Posterior cingulate gyrus (tissue), 11 donors: ENCODE measurements around the gene RGPD6.
"Not testable (repeated sequence)": the region's sequence is repeated elsewhere in the genome, so short reads cannot be mapped to it uniquely, and the experiment has no call there.

Source experiments
- DNase-seq, 10 donors: peaks; one replicate each; pipeline versions ENCODE4 v3.0.0 to v3.0.0-alpha.2; 2020 to 2021; ENCODE audit warnings: mixed read lengths in 3 of 10
- intact Hi-C: fragments of 100-400 bp; cut with DNase I; formaldehyde crosslinking; loops from one replicate; pipeline ENCODE4 v1.15.1; 2023

RGPD6 gene

GRCh38 chr2:110576763-110577416, at the start of gene RGPD6:
RGPD6 (minus strand) TSS chr2:110577222; CDS start chr2:110577024, 198 bp downstream.
- DNase-seq, intact Hi-C loops: not testable (repeated sequence)

GRCh38 chr2:110619326-110619939, 42.4 kb upstream of the RGPD6 start:
- peak in 1 of 10 donors; percentile 6 for DNase-seq
- intact Hi-C loops, result not testable (repeated sequence)

- intact Hi-C loops, DNase-seq: not testable (repeated sequence)
These were observed 36.9 kb upstream of the RGPD6 start for GRCh38 chr2:110613927-110614326.

DNA sequence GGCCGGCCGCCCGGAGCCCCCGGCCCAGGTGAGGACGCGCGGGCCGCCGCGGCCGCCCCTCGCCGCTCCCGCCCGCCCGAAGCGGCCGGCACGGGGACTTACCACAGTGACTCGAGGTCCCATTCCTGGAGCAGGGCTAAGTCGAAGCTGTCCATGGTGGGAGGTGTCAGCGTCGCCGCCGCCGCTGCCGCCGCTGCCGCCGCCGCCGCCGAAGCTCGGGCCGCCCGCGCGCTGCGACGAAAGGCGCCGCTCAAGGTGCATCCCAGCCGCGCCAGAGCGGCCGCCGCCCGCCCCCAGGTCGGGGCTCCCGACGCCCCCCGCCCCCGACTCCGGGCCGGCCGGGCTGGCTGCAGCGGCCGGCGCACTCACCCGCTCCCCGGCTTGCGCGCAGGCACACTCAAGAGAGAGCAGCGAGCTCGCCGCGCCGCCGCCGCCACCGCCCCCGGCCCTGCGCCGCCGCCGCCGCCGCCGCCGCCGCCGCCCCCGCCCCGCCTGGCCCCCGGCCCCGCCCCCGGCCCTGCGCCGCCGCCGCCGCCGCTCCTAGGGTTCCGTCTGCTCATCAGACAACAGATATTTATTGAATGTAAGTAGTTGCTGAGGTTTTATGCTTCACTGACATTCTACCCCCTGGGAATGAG, 33.7 kb upstream of the RGPD6 start:
- intact Hi-C loops, result not testable (repeated sequence)
- peak in 2 of 10 donors; percentile 48 to 60 for DNase-seq

DNA sequence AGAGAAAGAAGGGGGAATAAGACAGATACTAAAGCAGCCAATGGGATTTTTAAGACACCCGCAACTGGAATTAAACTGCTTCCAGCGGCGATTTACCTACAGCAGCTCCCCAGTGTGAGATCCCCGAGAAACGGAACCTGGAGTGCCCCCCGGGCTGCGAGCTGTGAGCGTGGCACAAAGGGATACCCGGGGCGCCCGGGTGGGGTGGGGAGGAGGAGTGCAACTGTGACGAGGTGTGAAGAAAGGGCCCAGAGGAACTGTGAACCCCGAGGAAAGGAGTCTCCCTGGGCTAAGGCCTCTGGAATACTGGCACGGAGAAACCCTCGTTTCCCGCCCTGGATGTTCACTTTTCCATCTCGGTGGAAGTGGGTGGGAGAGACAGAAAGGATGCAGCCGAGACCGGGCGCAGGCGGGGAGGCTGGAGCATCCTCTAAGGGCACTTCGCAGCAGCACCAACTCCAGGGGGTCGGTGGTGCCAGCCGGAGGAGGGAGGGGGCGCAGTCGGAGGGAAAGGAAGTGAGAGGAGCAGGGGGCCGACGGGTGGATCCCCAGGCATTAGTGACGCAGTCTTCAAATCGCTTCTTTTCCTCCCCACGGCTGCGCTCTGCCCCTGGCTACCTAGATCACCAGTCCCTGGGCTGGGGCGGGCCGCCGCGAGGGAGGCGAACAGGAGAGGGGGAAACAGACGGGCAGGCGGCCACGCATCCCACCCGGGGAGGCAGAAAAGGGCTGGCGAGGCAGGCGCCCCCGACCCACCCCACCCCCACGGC, 33.0 kb upstream of the RGPD6 start:
- DNase-seq, result peak in 3 of 10 donors; percentile 44 to 55 (median 47)
- intact Hi-C loops, result not testable (repeated sequence)

GRCh38 chr2:110608788-110609502, 31.9 kb upstream of the RGPD6 start:
- DNase-seq, intact Hi-C loops: not testable (repeated sequence)

DNA sequence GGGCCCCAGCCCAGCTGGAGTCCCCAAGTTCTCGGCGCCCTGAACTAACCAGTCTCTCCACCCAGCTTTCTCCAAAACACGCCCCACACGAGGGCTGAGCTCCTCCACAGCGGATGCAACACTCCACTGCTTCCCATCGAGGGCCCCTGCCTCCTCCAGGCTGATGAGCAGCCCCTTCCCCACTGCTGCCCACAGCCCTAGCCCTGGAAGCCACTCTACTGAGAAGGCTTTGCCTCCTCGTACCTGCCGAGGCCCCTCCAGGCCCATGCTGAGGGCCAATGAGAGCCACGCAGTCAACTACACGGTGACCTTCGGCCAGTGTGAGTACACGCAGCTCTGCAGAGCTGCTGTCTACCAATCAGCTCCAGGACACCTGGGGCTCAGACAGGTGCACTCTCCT, 28.0 kb upstream of the RGPD6 start:
- intact Hi-C loops, result not testable (repeated sequence)
- DNase-seq, result peak in 2 of 10 donors; percentile 54 to 70

DNA sequence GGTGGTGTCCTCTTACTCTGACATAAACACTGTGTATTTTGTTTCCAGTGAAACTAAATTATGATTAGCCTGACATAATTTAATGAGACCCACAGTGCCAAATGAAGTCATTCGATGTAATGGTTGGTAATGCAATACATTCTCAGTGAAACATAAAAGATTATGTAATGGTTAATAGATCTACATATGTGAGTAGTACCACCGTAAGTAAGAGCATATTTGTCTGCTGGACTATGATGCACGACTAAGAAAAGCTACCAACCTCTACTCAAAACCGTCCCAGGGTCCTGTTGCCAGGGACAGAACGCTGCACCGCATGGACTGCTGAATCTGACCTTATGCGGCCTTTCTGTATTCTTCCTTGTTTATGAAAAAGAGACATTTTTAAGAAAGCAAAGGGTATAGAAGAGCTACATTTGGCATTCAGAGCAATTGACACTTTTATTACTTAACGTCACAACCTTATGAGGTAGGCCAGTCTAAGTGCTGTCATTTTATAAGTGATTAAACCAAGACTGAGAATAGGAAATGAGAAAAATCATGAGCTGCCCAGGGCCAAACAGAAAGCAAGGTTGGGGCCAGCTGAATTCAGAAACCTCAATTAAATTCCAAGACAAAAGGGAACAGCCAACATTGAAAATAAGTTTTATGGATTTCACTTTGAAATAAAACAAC, 27.0 kb upstream of the RGPD6 start:
- intact Hi-C loops, DNase-seq: not testable (repeated sequence)

GRCh38 chr2:110602139-110602538, 25.1 kb upstream of the RGPD6 start:
- intact Hi-C loops, DNase-seq: not testable (repeated sequence)

- not testable (repeated sequence) for DNase-seq
These were observed 15.0 kb upstream of the RGPD6 start for GRCh38 chr2:110591973-110592372.

DNA sequence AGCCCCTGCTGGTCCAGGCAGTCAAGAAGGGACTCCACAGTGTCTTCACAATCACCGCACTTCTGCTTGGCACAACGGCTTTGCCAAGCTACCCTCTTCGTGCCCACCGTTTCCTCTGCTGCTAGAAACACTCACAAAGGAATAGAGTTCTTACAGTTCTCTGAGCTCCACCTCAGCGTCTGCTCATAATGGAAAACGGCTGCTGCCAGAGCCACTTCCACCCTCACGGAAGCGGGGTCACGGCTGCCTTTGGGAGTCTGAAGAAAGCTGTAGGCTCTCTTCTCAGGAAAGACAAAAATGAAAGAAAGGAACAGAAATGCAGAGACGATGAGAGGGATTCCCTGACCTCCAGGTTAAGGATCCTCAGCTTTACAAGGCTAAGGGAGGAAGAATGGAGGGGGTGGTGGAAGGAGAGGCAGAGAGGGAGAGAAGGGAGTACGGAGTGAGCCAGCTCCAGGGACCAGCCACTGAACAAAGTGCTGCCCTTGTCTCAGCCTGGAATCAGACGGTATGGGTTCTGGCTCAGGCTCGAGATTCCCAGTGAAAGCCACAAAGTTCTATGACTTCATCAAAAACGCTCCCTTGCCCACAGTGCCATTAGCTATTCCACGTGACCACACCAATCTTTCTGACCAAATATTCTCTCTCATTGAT, 12.8 kb upstream of the RGPD6 start:
- DNase-seq, result not testable (repeated sequence)

More at GRCh38 chr2:110591973-110592372, 15.0 kb upstream of the RGPD6 start:
- intact Hi-C loops, result not testable (repeated sequence)

GRCh38 chr2:110588520-110588919, 11.5 kb upstream of the RGPD6 start:
- DNase-seq, intact Hi-C loops: not testable (repeated sequence)

More for the DNA sequence above, 12.8 kb upstream of the RGPD6 start:
- intact Hi-C loops, result not testable (repeated sequence)

DNA sequence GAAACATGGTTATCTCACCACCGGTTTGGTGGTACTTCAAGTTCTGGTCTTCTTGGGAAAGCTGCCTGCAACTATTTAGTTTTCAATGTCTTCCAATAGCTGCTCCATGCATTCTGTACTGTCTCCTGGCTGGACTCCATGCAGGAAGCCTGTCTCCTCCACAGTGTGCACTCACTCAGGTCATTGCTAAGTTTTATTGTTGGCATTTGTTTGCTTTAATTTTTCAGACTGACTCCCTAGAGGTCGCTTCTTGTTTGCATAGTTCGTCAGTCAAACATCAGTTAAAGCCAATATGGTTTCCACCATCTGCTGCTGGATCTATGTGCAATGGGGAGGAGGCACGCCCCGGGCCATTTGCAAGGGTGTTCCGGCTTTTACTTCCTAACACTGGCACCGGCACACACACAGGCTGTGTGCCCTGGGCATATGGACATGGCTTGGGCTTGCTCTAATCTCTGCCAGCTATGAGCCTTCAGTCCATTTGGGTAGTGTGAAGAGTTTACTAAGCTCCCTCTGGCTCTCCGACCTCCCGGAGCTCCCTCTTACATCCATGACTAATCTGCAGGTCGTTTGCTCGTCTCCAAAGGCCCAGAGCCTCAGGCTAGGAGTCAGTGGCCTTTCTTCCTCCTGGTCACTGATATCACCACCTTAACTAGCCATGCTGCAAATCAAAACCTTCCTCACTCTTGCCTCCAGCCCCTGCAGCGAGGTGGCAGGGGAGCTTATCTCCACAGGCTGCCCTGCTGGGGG, 2.4 kb upstream of the RGPD6 start:
- intact Hi-C loops, DNase-seq: not testable (repeated sequence)

- intact Hi-C loops, DNase-seq: not testable (repeated sequence)
These were observed 1.4 kb upstream of the RGPD6 start for GRCh38 chr2:110578429-110578828.

DNA sequence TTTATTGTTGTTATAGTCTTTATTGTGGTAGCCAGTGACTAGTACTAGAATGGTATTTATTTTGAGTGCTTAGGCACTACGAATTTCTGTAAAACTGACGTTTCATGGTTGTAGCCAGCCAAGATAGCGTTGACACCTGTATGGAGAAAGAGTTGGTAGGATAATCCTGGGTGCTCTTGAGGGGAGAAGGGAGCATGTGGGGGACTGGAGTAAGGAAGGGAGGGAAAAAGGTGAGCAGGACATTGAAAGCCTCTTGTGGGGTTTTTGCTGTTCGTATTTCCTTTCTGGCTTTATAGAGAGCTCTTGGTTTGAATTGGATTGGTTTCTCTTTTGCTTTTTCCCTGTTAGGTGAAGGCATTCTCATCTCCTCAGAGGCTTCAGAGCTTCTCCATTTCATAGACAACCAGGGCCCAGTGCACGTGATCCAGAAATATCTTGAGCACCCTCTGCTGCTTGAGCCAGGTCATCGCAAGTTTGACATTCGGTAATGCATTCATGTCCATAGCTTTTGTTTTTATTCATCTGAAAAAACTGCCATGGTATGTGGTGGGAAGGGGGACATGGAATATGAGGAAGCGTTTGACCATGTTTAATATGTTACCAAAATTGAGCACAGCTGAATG, 77.2 kb downstream of the RGPD6 start:
- DNase-seq, intact Hi-C loops: not testable (repeated sequence)

GRCh38 chr2:110496027-110496426, 81.0 kb downstream of the RGPD6 start:
- DNase-seq, intact Hi-C loops: not testable (repeated sequence)

- DNase-seq, intact Hi-C loops: not testable (repeated sequence)
These were observed 82.5 kb downstream of the RGPD6 start for GRCh38 chr2:110494488-110494887.

DNA sequence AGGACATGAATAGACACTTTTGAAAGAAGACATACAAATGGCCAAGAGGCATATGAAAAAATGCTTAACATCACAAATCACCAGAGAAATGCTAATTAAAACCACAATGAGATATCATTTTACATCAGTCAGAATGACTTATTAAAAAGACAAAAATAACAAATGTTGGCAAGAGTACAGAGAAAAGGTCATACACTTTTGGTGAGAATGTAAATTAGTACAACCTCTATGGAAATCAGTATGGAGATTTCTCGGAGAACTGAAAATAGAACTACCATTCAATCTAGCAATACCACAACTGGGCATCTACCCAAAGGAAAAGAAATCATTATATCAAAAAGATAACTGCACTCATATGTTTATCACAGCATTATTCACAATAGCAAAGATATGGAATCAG, 88.0 kb downstream of the RGPD6 start:
- DNase-seq, intact Hi-C loops: not testable (repeated sequence)
